DMS79 (cell line): Measurements from ENCODE around the gene CETN1.

Experiments used
- DNase-seq: peaks from one replicate; lab custom pipeline; 2025; lab: John Stamatoyannopoulos, UW

CETN1 gene

GRCh38 chr18:580154-580553 lies at the start of gene CETN1:
CETN1 (plus strand) TSS chr18:580380; CDS start chr18:580409, 29 bp downstream.
- no peak for DNase-seq

- DNase-seq, result no peak
Measured at GRCh38 chr18:532018-532417, 48.2 kb upstream of the CETN1 start.

DNA sequence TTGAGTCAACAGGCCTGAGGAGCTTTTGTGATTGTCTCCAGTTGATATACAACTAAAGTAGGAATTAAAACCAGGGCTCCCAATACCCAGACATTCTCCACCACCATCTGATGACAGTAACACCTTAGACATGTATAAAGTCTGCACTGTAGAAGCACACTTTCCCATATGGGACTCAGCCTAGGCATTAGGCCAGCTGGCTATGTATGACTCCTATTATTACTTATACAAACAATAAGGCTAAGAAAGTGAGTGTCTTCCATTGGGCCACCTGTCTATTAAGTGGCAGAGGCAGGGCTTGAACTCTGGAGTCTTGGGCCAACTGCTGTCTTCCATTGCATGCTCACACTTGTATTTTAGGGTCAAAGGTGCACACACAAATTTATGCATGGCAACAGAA lies 47.5 kb upstream of the CETN1 start:
- DNase-seq, result no peak

DNA sequence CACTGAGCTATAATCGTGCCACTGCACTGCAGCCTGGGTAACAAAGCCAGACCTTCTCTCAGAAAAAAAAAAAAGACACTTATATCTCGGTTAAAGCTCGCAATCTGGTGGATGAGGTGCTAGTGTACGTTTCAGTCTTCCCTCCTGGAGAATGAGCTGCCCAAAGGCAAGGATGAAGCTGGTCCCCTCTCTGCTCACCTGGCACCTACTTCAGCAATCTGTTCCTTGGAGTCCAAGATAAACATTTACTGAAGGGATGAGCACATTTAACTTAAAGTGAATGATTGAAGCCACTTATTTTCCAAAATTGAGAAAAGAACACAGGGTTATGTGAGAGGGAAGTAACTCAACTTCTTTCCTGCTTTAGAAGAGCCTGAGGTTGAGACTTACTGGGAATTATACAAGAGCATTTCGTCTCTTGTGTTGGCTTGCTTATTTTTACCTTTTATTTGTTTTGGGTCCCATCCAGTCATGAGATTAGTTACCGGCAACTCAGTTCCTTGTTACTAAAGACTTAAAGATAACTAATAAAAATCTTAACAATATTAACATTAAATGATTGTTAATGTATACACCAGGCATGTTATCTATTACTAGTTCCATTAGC lies 46.1 kb upstream of the CETN1 start:
- DNase-seq, result no peak

DNA sequence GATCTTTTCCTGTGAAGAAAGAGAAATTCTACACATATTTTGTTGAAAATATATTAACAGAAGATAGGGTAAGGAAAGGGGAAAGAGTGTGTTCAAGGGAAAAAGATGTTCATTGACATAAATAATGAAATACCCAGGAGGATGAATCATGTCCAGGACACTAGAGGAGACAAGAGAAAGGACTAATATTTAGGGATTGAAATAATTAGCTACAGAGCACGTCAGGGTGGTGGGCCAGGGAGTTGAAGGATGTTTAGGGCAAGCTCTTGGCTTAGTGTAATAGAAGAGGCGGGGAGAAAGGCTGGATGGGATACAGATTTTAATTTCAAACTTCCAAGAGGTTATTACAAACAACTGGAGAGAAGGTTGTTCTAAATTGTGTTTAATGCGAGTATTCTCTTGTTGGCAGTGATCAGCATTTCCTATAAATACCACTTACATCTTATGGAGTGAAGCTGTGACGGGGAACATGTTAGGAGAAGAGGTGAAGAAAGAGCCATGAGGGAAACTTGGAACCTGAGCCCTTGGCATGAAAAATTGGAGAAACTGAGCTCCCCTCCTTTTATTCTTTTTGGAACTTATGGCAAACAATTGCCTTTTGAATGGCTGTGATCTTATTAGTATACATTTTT lies 36.6 kb upstream of the CETN1 start:
- no peak for DNase-seq

- no peak for DNase-seq
Measured at GRCh38 chr18:549967-550366, 30.2 kb upstream of the CETN1 start.

DNA sequence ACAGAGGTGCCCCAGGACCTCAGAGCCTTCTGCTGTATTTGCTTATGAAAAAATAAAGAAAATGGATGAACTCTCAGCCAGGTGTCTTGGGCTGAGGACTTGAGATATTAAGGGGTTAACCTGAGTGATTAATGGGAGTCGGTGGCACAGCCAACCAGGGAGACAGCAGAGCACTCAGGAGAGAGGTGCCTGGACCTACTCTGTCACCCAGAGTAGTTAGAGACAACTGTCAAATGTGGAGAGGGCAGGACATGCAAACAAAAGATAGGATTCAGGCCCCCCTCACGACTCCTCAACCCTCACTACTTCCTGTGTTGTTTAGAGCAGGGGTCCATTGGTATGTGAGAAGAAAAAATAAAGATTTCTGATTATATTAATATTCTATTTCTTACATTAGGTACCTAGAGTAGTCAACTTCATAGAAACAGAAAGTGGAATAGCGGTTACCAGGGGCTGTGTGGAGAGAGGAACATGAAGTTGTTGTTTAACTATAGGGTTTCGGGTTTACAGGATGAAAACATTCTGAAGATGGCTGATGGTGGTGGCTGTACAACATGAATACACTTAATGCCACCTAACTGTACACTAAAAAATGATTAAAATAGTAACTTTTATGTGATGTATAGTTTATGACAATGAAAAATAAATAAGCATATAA lies 28.6 kb upstream of the CETN1 start:
- no peak for DNase-seq

DNA sequence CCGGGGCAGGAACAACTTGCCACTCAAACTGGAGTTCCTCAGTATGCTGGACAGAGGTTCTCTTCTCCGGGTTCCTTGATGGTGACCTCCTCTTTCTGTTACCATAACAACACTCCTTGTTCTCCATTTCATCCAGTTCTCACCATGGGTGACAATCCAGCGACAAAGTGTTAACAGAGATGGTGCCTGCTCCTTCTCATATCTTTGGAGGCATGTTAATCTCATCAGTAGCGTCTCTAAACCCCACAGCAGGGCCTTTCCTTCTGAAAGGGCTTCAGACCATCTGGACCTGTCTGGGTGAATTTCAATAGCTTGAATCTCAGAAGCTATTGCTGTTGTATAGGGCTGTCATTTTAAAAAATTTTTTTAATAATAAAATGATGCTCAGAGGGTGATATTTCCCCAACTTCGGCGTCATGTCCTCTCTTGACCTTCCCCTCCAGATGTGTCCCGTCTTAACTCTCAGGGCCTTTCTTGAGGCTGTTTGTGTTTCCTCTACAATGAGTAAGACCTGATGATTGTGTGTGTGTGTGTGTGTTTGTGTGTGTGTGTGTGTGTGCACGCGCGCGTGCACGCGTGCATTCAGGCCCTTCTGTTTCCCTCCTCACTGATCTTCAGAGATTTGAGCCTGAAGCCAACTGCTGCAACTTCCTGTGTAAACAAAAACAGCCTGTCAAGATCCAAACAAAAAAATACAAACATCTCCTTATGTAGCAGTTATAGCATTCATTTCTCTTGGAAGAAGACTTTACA lies 24.3 kb upstream of the CETN1 start:
- DNase-seq, result no peak

DNA sequence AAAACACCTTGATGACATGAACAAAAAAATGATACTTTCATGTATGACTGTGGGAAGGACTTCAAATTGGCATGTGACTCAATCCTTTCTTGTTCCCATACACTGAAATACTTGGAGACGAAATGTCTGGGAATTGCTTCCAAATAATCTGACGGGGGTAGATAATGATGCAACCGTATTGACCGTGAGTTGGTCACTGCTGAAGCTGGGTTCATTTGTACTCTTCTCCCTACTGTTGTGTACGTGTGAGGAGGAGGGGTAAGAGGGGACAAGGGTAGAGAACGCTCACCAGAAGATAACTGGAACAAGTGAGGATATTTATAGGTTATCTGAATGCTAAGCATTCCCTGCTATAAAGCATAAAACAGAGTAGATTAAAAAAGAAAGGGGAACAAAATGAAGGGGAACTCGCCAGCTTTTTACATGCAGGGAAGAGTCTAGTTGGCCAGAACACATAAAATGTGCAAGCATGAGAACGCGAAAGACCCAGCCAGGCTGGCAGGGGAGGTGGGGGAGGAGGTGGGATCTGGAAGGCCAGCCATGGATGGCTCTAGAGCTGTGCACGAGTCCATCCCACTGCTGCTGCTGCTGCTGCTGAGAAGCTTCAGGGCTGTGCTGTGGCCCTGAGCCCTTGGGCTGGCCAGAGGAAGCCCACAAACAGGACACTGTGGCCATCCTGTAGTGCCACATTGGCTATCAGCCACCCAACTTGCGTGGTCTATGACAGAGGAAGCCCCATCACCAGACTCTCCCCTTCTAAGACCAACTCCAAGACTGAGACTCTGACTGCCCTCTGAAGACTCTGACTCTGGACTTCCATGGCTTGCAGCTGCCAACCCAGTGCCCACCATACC lies 15.2 kb upstream of the CETN1 start:
- no peak for DNase-seq

DNA sequence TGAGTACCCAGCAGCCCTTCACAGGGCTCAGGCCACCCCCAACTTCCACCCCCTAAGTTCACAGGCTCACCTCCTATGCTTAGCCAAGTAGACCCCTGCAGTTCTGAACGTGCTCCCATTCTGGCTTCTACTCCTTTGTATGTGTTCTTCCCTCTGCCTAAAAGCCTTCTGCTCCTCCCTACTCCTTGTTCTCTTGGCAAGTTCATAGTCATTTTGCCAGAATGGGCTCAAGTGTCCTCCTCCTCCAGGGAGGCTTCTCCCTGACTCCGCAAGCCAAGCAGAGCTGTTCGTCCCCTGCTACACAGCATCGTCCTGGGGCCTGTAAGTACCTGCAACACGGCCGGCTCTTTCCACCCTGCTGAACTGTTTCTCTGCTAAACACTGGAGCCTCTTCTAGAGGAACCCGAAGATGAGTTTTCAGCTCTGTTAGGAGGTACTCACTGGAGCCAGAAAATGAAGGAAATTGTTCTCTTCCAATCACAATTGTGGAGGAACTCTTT lies 14.6 kb upstream of the CETN1 start:
- no peak for DNase-seq

GRCh38 chr18:567122-567521 lies 13.1 kb upstream of the CETN1 start:
- DNase-seq, result no peak

DNA sequence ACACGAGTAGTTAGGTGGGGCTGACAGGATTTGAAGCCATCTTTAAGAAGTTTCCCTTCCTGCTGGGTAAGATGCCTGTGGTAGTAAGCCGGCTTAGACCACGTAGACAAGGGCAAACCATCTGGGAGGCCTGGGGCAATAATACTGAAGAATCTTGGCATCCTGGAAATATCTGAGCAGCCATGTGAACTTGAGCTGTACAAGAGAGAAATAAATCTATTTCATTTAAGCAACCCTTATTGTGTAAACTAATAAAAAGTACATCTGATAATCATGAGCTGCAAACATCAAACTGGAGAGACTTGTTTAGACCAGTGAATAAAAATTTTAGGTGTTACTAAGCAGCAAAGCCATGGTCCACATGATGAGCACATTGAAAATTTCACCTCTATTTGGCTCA lies 11.4 kb upstream of the CETN1 start:
- no peak for DNase-seq

DNA sequence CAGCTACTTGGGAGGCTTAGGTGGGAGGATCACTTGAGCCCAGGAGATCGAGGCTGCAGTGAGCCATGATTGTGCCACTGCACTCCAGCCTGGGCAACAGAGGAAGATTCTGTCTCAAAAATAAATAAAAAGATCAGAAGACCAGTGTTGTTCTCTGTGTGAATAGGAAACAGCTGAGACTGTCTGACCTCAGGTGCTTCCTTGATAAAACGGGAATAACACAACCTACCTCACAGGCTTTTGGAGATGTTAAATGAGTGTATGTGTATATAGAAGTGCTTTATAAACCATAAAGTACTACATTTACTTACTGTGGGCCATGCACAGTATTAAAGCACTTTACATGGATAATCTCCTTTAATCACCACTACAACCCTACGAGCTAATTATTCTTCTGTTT lies 9.9 kb upstream of the CETN1 start:
- DNase-seq, result no peak

DNA sequence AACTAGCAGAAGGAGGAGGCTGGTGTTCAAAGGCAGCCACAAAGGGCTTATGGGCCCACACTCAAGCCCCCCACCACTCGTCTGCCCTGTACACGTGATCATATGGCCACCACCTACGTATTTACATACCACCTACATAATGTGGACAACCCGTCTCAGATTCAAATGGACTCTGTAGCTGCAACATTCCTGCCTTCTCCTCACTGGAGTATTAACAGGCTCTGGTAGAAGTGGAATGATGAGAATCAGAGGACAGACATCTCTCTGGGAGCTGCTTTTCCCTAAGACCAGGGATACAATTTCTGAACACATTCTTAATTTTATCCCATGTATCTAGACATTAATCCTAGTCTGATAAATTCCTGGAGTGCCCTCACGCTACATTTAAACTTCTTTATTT lies 9.5 kb upstream of the CETN1 start:
- DNase-seq, result no peak

DNA sequence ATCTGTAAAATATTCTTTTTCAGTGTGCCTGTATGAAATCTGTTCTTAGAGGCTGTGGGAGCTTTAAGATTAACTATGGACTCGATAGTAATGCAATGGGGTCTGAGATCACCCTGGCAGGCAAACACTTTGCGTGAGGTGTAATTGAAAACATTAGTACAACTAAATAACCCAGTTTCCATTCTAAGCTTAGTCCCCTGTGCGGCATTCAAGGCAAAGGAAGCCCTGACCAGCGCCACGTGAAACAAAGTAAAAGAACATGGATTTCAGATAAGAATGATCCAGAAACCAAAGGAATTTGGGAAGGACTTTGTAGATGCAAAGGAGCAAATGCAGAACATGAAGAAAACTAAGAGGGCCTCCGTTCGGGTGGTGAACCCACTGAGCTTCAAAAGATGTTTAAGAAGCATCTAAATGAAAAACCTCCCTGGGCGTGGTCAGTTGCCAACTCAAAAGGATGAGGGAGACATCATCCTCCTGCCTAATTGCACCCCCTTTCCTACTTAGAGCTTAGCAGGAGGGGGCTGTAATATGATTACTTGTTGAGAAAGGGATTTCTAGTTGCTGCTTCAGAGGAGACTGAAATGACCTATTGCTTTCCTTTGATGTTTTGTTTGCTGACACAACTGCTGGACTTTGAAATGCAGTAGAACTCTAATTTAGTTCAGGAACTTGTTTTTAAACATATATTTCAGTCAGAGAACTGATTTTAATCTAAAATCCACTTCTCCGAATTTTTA lies 7.9 kb upstream of the CETN1 start:
- DNase-seq, result no peak

DNA sequence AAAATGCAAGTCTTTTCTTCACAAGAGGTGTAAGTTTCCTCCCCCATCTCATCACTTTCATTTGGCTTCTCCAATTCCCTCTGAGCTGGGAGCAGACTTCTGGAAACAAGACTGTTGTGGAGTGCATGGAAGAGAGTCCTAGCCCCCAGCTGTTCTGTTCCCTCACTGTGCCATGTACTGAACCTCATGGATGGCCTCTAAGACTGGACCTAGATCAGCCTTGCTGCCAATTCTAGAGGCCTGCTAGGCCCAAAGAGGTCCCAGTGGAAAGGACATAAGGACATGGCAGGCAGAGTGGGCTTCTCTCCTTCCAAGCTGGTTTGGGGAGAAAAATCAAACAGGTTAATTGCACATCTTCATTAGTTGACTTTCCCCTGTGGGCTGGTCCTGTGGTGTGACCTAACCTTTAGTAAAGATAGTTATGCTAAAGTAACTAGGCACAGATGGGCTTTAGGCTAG lies 7.3 kb upstream of the CETN1 start:
- DNase-seq, result no peak

DNA sequence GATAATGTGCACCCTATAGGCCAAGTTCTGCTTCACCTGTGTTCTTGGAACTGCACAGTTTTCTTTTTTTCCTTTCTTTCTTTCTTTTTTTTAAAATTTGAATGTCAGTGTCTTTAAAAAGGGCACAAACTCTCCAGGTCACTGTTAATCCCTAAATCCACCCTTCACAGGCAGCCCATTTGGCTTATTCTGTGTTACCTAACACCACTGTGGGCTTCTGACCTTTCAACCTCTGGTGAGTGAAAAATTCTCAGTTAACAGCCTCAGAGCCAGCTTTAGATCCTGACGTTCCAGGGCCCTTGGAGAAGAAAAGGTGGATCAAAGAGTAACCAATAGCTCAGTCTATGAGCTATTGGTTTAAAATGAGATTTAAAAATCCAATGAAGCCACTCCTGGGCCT lies 6.8 kb upstream of the CETN1 start:
- DNase-seq, result no peak

- DNase-seq, result no peak
Measured at GRCh38 chr18:574149-574860, 5.9 kb upstream of the CETN1 start.

GRCh38 chr18:574865-575645 lies 5.1 kb upstream of the CETN1 start:
- no peak for DNase-seq

- DNase-seq, result no peak
Measured at GRCh38 chr18:576924-577323, 3.3 kb upstream of the CETN1 start.
